Subcutaneous adipose tissue (tissue), 4 donors: ENCODE results near the gene SLC25A23. TPM values are rescaled to one million over a fixed set of nuclear protein-coding genes. Genes with fewer than 3 reads are reported as not detected.

Experiments used
- total RNA-seq, 4 donors: library from RNA; depleted of rRNA; stranded (reverse); fragments of >200 nt; gene quantifications; one replicate each; pipeline ENCODE4 v1.1.0, GENCODE V29; 2016
- TF ChIP-seq, protein P1 (sequence below): fragments of 450-650 bp; IDR thresholded peaks from one replicate; pipeline ENCODE4 v1.5.1; 2016; ENCODE audit warnings: low read depth, mild to moderate bottlenecking, control low read depth, antibody characterized with exemption, moderate library complexity

Gene SLC25A23
- total RNA-seq, 4 donors from 2014 or later, result 14.3 to 50.9 (median 23.9) TPM

DNA sequence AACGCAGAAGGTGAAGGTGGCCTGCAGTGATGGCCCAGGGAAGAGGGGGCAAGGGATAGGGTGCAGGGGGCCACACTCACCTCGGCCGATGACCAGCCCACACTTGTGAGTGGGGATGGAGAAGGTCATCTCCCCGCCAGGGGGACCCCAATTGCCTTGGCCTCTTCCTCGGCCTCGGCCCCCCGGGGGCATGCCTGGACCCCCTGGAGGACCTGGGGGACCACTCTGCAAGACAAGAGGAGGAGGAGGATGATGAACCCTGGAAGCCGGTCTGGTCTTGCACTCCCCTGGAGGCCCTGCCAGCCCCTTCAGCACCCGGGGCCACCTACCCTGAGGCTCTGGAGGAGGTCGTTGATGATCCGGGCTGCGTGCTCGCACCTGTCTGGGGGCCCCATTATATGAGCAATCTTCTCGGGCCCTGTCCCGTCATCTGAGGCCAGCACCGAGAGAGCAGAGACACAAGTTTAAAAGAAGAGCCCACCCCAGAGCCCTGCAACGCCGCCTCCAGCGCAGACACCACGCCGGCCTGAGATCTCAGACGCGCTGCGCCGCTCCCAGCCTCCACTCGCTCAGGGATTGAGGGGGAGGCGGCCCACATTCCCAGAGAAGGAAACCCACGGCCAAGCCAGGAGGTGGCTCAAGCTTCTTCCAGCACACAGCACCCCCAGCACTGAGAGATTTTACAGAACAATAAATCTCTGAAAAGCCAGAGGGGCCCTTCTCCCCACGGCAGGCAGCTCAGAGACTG is 42.8 kb downstream of the SLC25A23 start:
- TF ChIP-seq, protein P1, sequence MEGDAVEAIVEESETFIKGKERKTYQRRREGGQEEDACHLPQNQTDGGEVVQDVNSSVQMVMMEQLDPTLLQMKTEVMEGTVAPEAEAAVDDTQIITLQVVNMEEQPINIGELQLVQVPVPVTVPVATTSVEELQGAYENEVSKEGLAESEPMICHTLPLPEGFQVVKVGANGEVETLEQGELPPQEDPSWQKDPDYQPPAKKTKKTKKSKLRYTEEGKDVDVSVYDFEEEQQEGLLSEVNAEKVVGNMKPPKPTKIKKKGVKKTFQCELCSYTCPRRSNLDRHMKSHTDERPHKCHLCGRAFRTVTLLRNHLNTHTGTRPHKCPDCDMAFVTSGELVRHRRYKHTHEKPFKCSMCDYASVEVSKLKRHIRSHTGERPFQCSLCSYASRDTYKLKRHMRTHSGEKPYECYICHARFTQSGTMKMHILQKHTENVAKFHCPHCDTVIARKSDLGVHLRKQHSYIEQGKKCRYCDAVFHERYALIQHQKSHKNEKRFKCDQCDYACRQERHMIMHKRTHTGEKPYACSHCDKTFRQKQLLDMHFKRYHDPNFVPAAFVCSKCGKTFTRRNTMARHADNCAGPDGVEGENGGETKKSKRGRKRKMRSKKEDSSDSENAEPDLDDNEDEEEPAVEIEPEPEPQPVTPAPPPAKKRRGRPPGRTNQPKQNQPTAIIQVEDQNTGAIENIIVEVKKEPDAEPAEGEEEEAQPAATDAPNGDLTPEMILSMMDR, result no peak

DNA sequence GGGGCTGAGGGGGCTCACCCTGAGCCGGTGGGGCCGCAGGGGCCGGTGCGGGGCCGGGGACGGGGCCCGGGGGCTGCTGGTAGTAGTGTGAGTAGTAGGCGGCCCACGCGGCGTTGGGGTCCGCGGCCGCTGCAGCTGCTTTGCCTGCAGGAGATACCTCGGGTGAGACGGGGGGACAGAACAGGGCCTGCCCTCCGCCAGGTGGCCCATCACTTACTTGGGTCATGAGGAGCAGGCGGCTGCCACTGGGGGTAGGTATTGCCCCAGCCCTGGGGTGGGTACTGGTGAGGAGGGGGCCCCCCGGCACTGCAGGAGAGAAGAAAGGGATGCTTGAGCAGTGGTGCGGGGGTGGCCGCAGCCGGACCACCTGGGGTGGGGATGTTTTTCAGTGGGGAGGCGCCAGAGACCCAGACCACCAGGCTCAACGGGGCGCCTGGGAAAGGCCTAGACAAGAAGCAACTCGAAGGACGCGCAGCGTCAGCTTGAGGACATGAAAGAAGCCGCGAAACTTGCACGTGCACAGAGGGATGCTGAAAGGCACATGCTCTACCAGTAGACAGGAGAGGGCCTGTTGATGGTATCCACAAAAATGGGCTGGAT is 43.9 kb downstream of the SLC25A23 start:
- TF ChIP-seq, protein P1, result no peak

DNA sequence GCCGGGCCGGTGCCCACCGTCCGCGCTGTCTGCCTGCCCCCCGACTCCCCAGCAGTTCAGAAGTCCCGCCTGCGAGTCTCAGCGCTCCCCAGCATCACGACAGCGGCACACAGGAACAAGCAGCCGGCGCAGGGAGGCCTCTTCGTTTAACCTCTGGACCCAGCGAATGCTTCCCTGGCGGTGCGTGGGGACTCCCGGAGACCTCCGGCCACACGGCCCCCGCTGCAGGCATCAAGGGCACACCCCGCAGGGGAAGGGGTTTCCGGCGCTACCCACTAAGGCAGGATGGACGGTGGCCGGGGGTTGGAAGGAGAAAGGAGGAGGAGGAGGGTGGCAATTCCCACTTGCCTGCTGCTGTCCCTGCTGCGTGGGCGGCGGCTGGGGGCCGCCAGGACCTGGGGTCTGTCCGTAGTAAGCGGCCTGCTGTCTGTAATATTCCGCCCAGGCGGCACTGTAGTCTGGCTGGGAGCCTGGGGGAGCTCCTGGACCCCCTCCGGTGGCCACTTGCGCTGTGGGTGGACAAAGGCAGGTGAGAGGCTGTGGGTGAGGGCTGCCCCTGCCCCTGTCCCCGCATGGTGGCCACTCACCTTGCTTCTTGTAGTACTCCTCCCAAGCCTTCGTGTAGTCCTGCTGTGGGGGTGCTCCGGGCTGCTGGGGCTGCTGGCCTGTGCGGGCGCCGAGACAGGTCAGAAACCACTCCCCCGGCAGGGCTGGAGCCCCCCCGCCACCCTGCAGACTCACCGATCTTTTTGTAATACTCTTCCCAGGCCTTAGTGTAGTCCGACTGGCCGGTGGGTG is 44.6 kb downstream of the SLC25A23 start:
- TF ChIP-seq, protein P1, result no peak

DNA sequence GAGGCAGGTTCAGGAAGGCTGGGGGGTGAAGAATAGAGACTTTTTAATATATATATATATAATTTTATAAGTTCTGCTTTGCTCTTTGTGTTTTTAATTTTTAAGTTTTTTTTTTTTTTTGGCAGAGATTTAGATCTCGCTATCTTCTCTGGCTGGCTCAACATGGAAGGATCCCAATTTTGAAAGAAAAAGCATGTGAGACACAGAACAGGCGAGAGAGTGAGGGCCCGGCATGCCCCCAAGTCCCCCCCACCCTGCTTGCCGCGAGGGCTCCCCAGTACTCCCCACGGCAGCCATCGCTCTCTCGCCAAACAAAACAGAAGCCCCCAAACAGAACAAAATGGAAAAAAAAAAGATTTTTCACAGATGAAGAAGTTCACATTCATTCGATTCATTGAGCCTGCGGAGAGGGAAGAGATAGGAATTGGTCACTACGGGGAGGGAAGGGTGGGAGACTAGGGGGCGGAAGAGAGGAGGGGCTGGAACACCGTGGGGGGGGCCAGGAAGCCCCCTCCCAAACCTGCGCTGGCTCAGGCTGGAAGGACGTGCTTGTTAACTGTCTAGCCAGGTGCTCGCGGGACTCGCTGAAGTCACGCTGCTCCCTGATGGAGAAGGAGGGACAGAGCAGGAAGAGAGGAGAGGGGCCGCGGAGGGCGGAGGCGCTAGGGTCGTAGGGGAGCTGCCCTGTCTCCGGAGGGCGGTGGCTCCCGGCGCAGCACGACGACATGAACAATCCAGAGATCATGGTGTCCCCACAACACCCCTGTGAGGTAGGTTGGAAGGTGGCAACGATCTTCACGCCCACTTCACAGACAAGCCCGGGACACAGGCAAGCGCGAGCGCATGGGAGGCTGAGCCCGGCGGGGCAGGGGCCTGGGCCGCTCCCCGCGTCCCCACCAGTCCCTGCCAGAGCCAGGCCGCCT is 45.6 kb downstream of the SLC25A23 start:
- TF ChIP-seq, protein P1, result no peak

DNA sequence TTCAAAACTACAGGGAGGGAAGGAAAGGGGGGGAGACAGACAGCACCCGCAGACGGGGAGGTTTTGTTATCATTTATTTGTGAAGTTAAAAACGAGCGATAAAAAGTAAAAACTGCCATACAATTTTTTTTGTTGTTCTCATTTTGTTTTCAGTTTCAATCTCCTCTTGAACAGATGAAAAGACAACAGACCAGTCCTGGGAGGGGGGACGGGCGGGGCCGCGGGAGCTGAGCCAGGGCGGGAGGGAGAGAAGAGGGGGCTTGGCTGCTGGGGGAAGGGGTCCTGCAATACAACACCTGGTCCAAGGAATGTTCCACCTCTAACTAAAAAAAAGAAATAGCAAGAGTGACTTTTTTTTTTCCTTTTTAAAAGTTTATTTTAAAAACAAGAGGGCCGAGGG is 46.3 kb downstream of the SLC25A23 start:
- TF ChIP-seq, protein P1, result no peak

DNA sequence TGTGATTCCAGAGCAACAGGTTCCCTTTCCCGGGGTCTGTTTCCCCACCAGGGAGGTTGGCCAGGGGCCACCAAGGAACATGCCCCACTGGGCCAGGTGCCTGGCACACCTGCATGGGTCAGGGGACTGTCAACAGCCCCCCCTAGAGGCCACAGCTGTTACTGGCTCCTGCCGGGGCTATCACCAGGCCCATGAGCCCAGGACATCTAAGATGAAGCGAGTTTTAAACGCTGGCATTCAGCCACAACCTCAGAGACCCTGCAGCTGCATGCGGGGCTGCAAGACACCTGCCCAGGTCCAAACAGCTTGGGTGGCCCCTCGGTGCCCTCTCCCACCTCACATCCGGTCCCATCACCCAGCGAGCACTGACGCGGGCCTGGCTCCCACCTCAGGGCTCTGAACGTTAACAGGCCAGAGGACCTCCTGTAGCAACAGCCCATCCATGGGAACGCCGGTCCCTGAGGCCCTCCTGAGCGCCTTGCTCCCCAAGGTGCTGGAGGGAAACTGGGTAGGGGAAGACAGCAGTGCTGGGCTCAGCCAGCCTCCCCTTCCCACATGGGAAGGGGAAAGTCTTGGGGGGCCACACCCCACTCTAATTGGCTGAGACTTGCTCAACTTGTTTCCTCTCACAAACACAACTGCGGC is 47.0 kb downstream of the SLC25A23 start:
- TF ChIP-seq, protein P1, result no peak
